Uterus (tissue), 4 donors: ENCODE data around the gene SLC66A3. TPM values are rescaled to one million over a fixed set of nuclear protein-coding genes. Genes with fewer than 3 reads are reported as not detected.
A peak's percentile ranks its signal among the peaks of the same experiment; 100 is the strongest.

Experiments
- DNase-seq, 2 donors: peaks; one replicate each; pipeline ENCODE4 v3.0.0-alpha.2; 2019 to 2020
- H3K27ac ChIP-seq, 2 donors: fragments of 200-600 bp; sonication (generic); 1 replicate in 1 of 2; 2 replicates in 1 of 2; pipeline ENCODE4 v1.5.1; 2016 to 2018
- H3K27me3 ChIP-seq, 2 donors: fragments of 200-600 bp; sonication (generic); one replicate each; pipeline ENCODE4 v1.5.1; 2018 to 2019; ENCODE audit warnings: control low read depth in 1 of 2
- H3K36me3 ChIP-seq, 2 donors: fragments of 200-600 bp; sonication (generic); one replicate each; pipeline ENCODE4 v1.5.1; 2019; ENCODE audit warnings: control low read depth in 1 of 2
- H3K4me1 ChIP-seq, 2 donors: fragments of 200-600 bp; sonication (generic); one replicate each; pipeline ENCODE4 v1.5.1; 2018 to 2019; ENCODE audit warnings: control low read depth in 1 of 2
- H3K4me3 ChIP-seq, 2 donors: fragments of 200-600 bp; sonication (generic); 1 replicate in 1 of 2; 2 replicates in 1 of 2; pipeline ENCODE4 v1.5.1; 2018 to 2019; ENCODE audit warnings: mild to moderate bottlenecking in 1 of 2
- H3K9me3 ChIP-seq, 2 donors: fragments of 200-600 bp; sonication (generic); one replicate each; pipeline ENCODE4 v1.5.1; 2019; ENCODE audit warnings: control low read depth in 1 of 2
- CTCF ChIP-seq, 4 experiments: fragments of 200-600 bp in 2 of 4; fragments of 450-650 bp in 2 of 4; sonication (generic) in 2 of 4; IDR thresholded peaks; one replicate each; pipeline ENCODE4 v1.5.1; 2016 to 2019; ENCODE audit warnings: antibody characterized with exemption in 4 of 4, mild to moderate bottlenecking in 2 of 4, moderate library complexity in 1 of 4
- POLR2A ChIP-seq, 2 donors: fragments of 450-650 bp; IDR thresholded peaks; one replicate each; pipeline ENCODE4 v1.6.1; 2016; ENCODE audit warnings: antibody characterized with exemption in 2 of 2, mild to moderate bottlenecking in 1 of 2, moderate library complexity in 1 of 2
- intact Hi-C: fragments of 100-400 bp; cut with DNase I; formaldehyde crosslinking; loops from one replicate; pipeline ENCODE4 v1.15.1; 2023; ENCODE audit warnings: low total_unique reads
- total RNA-seq, 4 donors: library from RNA; depleted of rRNA in 3 of 4; stranded (reverse); fragments of >200 nt in 3 of 4; gene quantifications; one replicate each; pipeline versions ENCODE4 v1.1.0 to v1.2.4, GENCODE V29; 2014 to 2023
- donor health status: DM: yes; HTN: yes; CAD: no.

The SLC66A3 gene
- total RNA-seq, 4 donors from 2014 or later = 22.2 to 51.7 (median 37.7) TPM

DNA sequence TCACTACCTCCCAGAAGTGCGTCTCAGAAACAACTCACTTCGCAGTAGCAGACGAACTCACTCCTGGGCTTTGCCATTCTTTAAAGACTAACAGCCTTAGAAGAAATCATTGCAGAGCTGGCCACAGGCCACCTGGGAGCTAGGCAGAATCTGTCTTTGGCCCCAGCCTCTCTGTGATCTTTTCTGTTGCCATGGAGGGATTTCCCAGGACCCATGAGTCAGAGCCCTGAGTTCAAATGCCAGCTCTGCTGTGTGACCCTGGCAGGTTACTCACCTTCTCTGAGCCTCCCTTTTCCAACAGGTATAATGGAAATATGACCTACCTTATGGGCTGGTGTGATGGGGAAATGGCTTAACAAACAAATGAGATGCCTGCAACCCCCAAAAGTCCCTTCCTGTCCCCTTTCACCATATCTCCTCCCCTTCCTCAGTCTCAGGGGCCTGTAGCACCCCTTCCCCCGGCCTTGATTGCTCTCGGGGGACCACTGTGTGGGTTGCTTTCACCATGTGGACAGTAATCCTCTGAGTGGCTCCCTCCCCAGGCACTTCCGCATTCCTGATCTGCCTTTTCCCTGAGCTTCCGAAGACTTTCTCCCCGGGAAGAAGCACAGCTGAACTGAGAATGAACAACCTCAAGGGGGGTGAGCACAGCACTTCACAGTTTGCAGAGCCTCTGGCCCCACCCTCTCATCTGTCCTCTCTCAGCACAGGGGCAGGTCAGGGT is 34.0 kb upstream of the SLC66A3 start:
- no peaks in the 10 kb centered on the region for H3K36me3 ChIP-seq
- H3K9me3 ChIP-seq = no peaks in the 10 kb centered on the region
- TF ChIP-seq POLR2A (IDR thresholded peaks at IDR 0.05) (no peak), CTCF (IDR thresholded peaks at IDR 0.05) (no peak)
- no peak overlapping the region for H3K27ac ChIP-seq
- H3K4me3 ChIP-seq = no peak overlapping the region
- no peaks in the 10 kb centered on the region for H3K4me1 ChIP-seq
- DNase-seq = no peak
- intact Hi-C loops = no loop called here
- no peaks in the 10 kb centered on the region for H3K27me3 ChIP-seq

GRCh38 chr2:11121823-11122155 is 33.5 kb upstream of the SLC66A3 start:
- Histone ChIP-seq H3K9me3 (no peaks in the 10 kb centered on the region), H3K4me3 (no peak overlapping the region), H3K36me3 (no peaks in the 10 kb centered on the region), H3K27me3 (no peaks in the 10 kb centered on the region), H3K27ac (no peak overlapping the region), H3K4me1 (no peaks in the 10 kb centered on the region)
- DNase-seq = no peak
- intact Hi-C loops = no loop called here
- no peak for TF ChIP-seq CTCF (IDR thresholded peaks at IDR 0.05)
- no peak for TF ChIP-seq POLR2A (IDR thresholded peaks at IDR 0.05)

- Histone ChIP-seq H3K4me1 (no peaks in the 10 kb centered on the region), H3K27me3 (no peaks in the 10 kb centered on the region), H3K36me3 (no peaks in the 10 kb centered on the region), H3K4me3 (no peak overlapping the region), H3K9me3 (no peaks in the 10 kb centered on the region), H3K27ac (no peak overlapping the region)
- intact Hi-C loops = no loop called here
- no peak for DNase-seq
- TF ChIP-seq CTCF (IDR thresholded peaks at IDR 0.05) (no peak), POLR2A (IDR thresholded peaks at IDR 0.05) (no peak)
These were observed 32.9 kb upstream of the SLC66A3 start for GRCh38 chr2:11122380-11122779.

DNA sequence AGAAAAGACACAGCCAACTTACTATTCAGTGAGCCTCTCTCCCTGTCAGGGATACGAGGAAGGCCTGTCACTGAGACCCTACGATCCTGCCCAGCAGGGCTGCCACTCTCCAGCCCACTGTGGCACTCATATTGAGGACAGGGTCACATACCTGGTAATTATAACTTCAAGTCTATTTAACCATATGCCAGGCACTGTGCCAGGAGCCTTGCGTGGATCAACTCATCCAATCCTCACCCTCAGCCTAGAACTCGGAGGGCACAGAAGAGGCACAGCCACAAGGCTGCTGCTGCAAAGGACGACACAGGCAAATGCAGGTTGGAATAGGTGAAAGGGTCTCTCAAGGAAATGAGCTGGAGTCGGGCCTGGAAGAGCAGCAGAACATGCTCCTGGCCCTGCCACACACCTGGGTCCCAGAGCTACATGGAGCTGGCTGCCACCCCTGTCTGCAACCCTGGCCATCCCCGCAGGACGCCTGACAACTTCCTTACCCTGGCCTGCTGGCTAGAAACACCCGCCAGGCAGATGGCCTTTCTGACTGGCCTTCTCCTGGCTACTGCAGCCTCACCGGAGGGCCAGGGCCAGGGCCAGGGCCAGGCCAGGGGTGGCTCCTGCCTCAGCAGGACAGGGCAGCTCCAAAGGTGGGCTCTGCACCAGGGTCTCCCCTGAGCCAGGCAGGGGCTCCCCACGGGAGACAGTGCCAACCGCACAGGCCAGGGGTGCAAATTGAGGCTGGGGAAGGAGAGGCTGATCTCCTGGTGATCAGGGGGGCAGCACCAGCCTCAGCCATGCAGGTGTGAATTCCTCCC is 32.1 kb upstream of the SLC66A3 start:
- Histone ChIP-seq H3K36me3 (no peaks in the 10 kb centered on the region), H3K27ac (no peak overlapping the region), H3K9me3 (no peaks in the 10 kb centered on the region), H3K27me3 (no peaks in the 10 kb centered on the region), H3K4me3 (no peak overlapping the region), H3K4me1 (no peaks in the 10 kb centered on the region)
- intact Hi-C loops = no loop called here
- no peak for TF ChIP-seq POLR2A (IDR thresholded peaks at IDR 0.05)
- no peak for DNase-seq

DNA sequence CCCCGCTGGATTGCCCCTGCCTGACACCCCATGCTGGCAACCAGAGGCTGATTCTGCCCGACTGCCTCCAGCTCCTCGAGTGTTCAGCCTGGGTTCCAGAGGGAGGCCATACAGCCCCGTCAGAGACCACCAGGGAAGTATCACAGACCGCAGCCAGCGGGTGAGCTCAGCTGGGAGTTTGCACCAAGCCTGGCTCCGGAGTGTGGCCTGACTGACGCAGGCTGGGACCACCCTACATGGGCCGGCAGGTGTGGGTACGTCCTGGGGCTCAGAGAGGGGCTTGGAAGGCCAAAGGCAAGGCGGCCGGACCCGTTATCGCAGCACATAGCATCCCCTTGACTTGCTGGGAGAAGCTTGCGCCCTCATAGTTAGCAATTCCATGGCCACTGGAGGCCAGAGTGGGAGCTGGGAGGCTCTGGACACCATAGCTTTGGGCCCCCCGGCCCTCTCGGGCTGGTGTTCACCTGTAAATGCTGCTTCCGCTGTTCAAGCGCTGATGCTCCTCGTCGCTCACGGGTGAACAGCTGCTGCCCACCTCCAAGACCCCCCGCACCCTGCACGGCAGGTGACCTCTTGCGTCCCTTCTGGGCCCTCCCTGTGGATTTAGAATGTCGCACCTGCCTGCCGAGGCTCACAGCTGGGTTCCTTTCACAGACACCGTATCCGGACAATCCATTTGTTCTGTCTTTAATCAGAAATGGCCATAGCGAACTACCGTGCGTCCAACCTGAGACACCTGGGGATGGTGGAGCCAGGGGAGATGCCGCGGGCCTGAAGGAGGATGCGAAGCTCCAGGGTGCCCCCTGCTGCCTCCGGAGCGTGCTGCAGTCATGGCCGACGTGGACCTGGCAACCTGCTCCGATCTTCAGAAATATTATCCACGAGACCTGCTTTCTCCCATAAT is 31.2 kb upstream of the SLC66A3 start:
- intact Hi-C loops = no loop called here
- Histone ChIP-seq H3K9me3 (no peaks in the 10 kb centered on the region), H3K36me3 (no peaks in the 10 kb centered on the region), H3K4me3 (no peak overlapping the region), H3K27ac (no peak overlapping the region), H3K27me3 (no peaks in the 10 kb centered on the region), H3K4me1 (no peaks in the 10 kb centered on the region)
- DNase-seq = no peak
- TF ChIP-seq CTCF (IDR thresholded peaks at IDR 0.05) (peak in 1 of 4 experiments; percentile 32), POLR2A (IDR thresholded peaks at IDR 0.05) (no peak)
